ENCODE data around the gene TTLL6. TPM values are rescaled to one million over a fixed set of nuclear protein-coding genes. Genes with fewer than 3 reads are reported as not detected.

The TTLL6 gene
- total and polyA plus RNA-seq, 7 experiments from 2014 or later, result not detected

DNA sequence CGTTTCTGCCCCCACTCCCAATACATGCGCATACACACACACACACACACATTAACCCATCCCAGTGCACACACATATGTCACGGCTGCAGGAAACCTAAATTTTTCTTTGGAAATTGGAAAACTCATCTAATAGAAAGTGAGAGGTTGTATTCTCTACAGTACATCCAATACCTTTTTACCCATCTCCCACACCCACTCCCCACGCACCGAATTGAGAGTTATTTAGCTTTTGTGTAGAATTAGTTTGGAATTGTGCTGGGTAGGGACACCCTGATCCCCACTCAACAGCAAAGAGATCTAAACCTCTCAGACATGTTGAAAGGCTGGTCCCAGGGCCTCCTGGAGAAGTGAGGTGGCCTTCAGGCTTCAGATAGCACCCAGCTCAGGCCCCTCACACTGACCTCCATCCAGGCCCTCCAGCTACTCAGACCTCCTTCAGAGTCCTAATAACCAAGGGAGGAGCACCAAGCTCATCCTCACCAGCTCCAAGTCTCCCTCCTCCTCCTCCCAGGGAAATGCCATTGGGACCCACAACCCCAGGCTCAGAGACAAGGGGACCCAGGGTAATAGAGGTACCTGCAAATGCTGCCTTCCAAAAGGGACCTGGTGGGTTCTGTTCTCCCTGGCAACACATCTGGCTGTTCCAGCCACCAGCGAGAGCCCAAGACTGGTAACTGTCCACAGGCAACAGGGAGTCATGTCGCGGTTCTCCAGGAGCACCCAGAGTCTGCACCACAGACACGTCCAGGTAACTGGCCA is 89.4 kb downstream of the TTLL6 start:
- no peaks in the 10 kb centered on the region for H3K36me3 Mint-ChIP-seq
- POLR2A ChIA-PET, result no interaction called here
- intact Hi-C loops (cut with micrococcal nuclease), result loop anchor here (5.0 to 10.0 kb wide), 3 partner anchors 85 to 267 kb away; partner anchors contain the start of genes HOXB7 (in 1 of the 2) and IGF2BP1 (in 1 of the 2)
- H3K27ac ChIP-seq (ENCODE audit: low read depth, low read length), result no peak overlapping the region
- H3K4me1 Mint-ChIP-seq, result peaks cover 26 to 53% (median 36%) of the 10 kb centered on the region in 7 donors
- peaks cover 27 to 36% of the 10 kb centered on the region in 2 donors for H3K4me1 ChIP-seq (ENCODE audit: control insufficient read depth in 2 of 2, insufficient read depth in 2 of 2, low read length in 2 of 2)
- H3K9me3 ChIP-seq (ENCODE audit: control insufficient read depth in 2 of 3, low read length in 3 of 3), result no peaks in the 10 kb centered on the region
- H3K27me3 ChIP-seq (ENCODE audit: control insufficient read depth in 2 of 2, insufficient read depth in 2 of 2, low read length in 2 of 2), result peaks cover 35 to 79% of the 10 kb centered on the region in 2 donors
- H3K27me3 Mint-ChIP-seq, result peaks cover 92 to 99% (median 96%) of the 10 kb centered on the region in 5 donors
- peaks cover 0 to 3% (median 0%) of the 10 kb centered on the region in 11 donors for H3K9me3 Mint-ChIP-seq
- no peaks in the 10 kb centered on the region for H3K36me3 ChIP-seq (ENCODE audit: control insufficient read depth in 2 of 3, insufficient read depth in 3 of 3, low read length in 3 of 3)
- peak overlapping the region in 1 of 9 donors; percentile 47 for H3K27ac Mint-ChIP-seq
- DNase-seq (no peak), ATAC-seq (no peak)
- no peak overlapping the region for H3K4me3 ChIP-seq (ENCODE audit: low read length)
- H3K4me3 Mint-ChIP-seq, result peak overlapping the region in 9 of 10 donors; percentile 27 to 89 (median 56)
- CTCF ChIA-PET, result interaction anchor here (0.6 kb wide), 1 partner anchor 153 kb away, joined by 4 read pairs; no protein-coding TSS in a partner anchor

- Mint-ChIP-seq H3K4me1 (peaks cover 24 to 55% (median 36%) of the 10 kb centered on the region in 7 donors), H3K4me3 (peak overlapping the region in 5 of 10 donors; percentile 0 to 30 (median 4)), H3K27me3 (peaks cover 92 to 99% (median 96%) of the 10 kb centered on the region in 5 donors), H3K9me3 (peaks cover 0 to 6% (median 0%) of the 10 kb centered on the region in 11 donors), H3K36me3 (no peaks in the 10 kb centered on the region), H3K27ac (peak overlapping the region in 1 of 9 donors; percentile 47)
- ChIA-PET POLR2A (interaction anchor here (0.8 to 1.2 kb wide), 2 partner anchors 10 to 150 kb away, joined by 3 to 4 read pairs; no protein-coding TSS in a partner anchor), CTCF (no interaction called here)
- no peaks in the 10 kb centered on the region for H3K9me3 ChIP-seq (ENCODE audit: control insufficient read depth in 2 of 3, low read length in 3 of 3)
- H3K4me1 ChIP-seq (ENCODE audit: control insufficient read depth in 2 of 2, insufficient read depth in 2 of 2, low read length in 2 of 2), result peaks cover 27 to 36% of the 10 kb centered on the region in 2 donors
- no peak for DNase-seq
- H3K27me3 ChIP-seq (ENCODE audit: control insufficient read depth in 2 of 2, insufficient read depth in 2 of 2, low read length in 2 of 2), result peaks cover 42 to 86% of the 10 kb centered on the region in 2 donors
- H3K27ac ChIP-seq (ENCODE audit: low read depth, low read length), result no peak overlapping the region
- ATAC-seq, result no peak
- H3K4me3 ChIP-seq (ENCODE audit: low read length), result no peak overlapping the region
- intact Hi-C loops (cut with micrococcal nuclease), result loop anchor here (5.0 to 10.0 kb wide), 3 partner anchors 85 to 268 kb away; partner anchors contain the start of genes HOXB7 (in 1 of the 2) and IGF2BP1 (in 1 of the 2)
- no peaks in the 10 kb centered on the region for H3K36me3 ChIP-seq (ENCODE audit: control insufficient read depth in 2 of 3, insufficient read depth in 3 of 3, low read length in 3 of 3)
These were observed 90.1 kb downstream of the TTLL6 start for GRCh38 chr17:48726916-48727286.

DNA sequence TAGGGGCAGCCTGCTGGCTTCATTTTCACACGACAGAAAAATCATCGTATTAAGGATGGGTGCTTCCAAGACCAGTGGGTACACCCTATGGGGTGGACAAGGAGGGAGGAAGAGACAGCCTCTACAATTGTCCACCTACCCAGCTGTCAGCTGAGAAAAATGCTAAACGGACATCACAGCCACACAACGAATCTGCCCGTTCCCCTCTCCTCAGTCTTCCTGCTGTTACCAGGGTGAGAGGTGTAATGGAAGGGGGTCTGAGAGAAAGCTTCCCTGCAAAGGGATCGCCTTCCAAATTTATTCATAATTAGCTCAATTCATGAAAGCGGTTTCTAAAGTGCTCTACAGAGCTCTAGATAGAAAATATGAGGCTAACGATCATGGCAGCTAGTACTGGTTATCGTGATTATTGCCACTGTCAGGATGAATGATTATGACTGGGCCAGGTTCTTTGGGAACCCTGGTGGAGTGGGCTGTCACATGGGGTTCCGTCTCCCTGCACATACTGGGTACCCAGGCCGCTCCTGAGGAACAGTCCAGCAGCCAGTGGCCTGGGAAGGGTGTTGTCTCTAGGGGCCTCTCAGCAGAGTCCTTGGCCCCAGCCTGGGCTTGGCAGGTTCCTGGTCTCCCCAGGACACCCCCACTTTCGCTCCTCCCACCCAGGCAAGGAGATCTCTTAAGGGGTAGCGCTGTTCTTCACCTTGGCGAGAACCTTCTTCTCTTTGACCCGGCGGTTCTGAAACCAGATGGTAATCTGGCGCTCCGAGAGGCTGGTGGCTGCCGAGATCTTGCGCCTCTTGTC is 90.7 kb downstream of the TTLL6 start:
- peak overlapping the region in 2 of 9 donors; percentile 5 to 29 for H3K27ac Mint-ChIP-seq

DNA sequence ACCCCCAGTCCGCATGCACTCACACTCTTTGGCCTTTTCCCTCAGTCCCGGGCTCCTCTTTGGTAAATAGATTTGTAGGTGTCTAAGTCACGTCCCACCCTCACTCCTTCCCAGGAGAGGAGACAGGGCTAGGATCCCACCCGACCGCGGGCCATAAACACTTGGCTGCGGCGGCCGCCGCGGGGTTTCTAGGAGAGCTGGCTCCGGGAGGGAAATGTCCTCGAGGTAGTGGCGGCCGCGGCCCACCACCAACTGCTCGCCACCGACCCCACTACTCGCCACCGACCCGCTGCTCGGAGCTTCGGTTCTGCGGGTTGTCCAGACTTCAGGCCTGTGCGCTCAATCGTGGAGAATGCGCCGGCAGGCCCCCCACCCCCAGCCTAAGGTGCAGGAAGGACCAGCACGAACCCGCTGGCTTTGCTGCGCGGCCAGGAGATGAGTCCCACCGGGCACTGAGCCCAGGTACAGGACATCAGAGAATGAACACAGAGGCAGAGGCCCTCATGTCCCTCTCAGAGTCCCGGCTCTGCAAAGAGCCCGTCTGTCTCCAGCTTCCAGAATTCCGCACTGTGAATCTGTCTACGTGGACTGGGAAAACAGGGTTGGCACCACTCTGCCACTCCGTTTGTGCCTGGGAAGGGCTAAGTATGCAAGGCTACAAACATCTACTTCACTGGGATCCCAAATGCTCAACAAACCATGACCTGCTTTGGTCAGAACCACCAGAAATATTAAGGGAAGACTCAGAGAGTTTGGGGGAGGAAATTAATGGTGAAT is 91.6 kb downstream of the TTLL6 start:
- Mint-ChIP-seq H3K4me3 (peak overlapping the region in 8 of 10 donors; percentile 47 to 74 (median 68)), H3K4me1 (peaks cover 25 to 59% (median 38%) of the 10 kb centered on the region in 7 donors), H3K27me3 (peaks cover 87 to 99% (median 90%) of the 10 kb centered on the region in 5 donors), H3K27ac (peak overlapping the region in 1 of 9 donors; percentile 83), H3K36me3 (peaks cover 0 to 3% (median 0%) of the 10 kb centered on the region in 5 donors), H3K9me3 (peaks cover 0 to 9% (median 0%) of the 10 kb centered on the region in 11 donors)
- H3K27me3 ChIP-seq (ENCODE audit: control insufficient read depth in 2 of 2, insufficient read depth in 2 of 2, low read length in 2 of 2), result peaks cover 49 to 91% of the 10 kb centered on the region in 2 donors
- H3K4me1 ChIP-seq (ENCODE audit: control insufficient read depth in 2 of 2, insufficient read depth in 2 of 2, low read length in 2 of 2), result peaks cover 27 to 36% of the 10 kb centered on the region in 2 donors
- no peak overlapping the region for H3K4me3 ChIP-seq (ENCODE audit: low read length)
- ATAC-seq (no peak), DNase-seq (no peak)
- no peak overlapping the region for H3K27ac ChIP-seq (ENCODE audit: low read depth, low read length)
- no peaks in the 10 kb centered on the region for H3K36me3 ChIP-seq (ENCODE audit: control insufficient read depth in 2 of 3, insufficient read depth in 3 of 3, low read length in 3 of 3)
- ChIA-PET CTCF (interaction anchor here (0.6 to 3.0 kb wide), 6 partner anchors 9 to 153 kb away, joined by 3 to 17 read pairs (median 4); no protein-coding TSS in a partner anchor), POLR2A (interaction anchor here (1.2 kb wide), 1 partner anchor 9 kb away, joined by 4 read pairs; no protein-coding TSS in a partner anchor)
- H3K9me3 ChIP-seq (ENCODE audit: control insufficient read depth in 2 of 3, low read length in 3 of 3), result no peaks in the 10 kb centered on the region
- intact Hi-C loops (cut with micrococcal nuclease), result loop anchor here (2.0 to 10.0 kb wide), 5 partner anchors 23 to 269 kb away; partner anchors contain the start of genes HOXB7 (in 1 of the 2) and IGF2BP1 (in 1 of the 2)

More for the DNA sequence above, 90.7 kb downstream of the TTLL6 start:
- Histone ChIP-seq H3K9me3 (ENCODE audit: control insufficient read depth in 2 of 3, low read length in 3 of 3) (no peaks in the 10 kb centered on the region), H3K4me1 (ENCODE audit: control insufficient read depth in 2 of 2, insufficient read depth in 2 of 2, low read length in 2 of 2) (peaks cover 27 to 36% of the 10 kb centered on the region in 2 donors), H3K36me3 (ENCODE audit: control insufficient read depth in 2 of 3, insufficient read depth in 3 of 3, low read length in 3 of 3) (no peaks in the 10 kb centered on the region), H3K4me3 (ENCODE audit: low read length) (no peak overlapping the region), H3K27ac (ENCODE audit: low read depth, low read length) (no peak overlapping the region), H3K27me3 (ENCODE audit: control insufficient read depth in 2 of 2, insufficient read depth in 2 of 2, low read length in 2 of 2) (peaks cover 43 to 91% of the 10 kb centered on the region in 2 donors)
- H3K36me3 Mint-ChIP-seq, result no peaks in the 10 kb centered on the region
- H3K9me3 Mint-ChIP-seq, result peaks cover 0 to 6% (median 0%) of the 10 kb centered on the region in 11 donors
- POLR2A ChIA-PET, result interaction anchor here (0.8 to 1.2 kb wide), 2 partner anchors 9 to 151 kb away, joined by 3 to 4 read pairs; no protein-coding TSS in a partner anchor
- peaks cover 88 to 98% (median 92%) of the 10 kb centered on the region in 5 donors for H3K27me3 Mint-ChIP-seq
- no peak for ATAC-seq
- intact Hi-C loops (cut with micrococcal nuclease), result loop anchor here (5.0 to 10.0 kb wide), 3 partner anchors 84 to 268 kb away; partner anchors contain the start of genes HOXB7 (in 1 of the 2) and IGF2BP1 (in 1 of the 2)
- no peak for DNase-seq
- CTCF ChIA-PET, result interaction anchor here (0.8 kb wide), 1 partner anchor 11 kb away, joined by 3 read pairs; no protein-coding TSS in a partner anchor
- H3K4me3 Mint-ChIP-seq, result peak overlapping the region in 3 of 10 donors; percentile 26 to 34 (median 29)
- H3K4me1 Mint-ChIP-seq, result peaks cover 24 to 55% (median 36%) of the 10 kb centered on the region in 7 donors

DNA sequence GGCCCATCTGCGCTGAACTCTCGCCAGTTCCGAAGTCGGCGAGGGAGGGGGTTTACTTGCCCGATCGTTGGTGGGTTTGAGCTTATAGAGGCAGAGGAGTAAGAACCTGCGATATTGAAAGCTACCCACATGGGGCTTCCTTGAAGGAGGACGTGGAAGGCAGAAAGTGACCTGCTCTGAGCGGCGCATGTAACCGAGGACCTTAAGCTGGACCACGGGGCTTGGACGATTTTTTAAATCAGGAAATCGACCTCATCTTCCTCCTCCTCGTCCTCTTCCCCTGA is 92.1 kb downstream of the TTLL6 start:
- CTCF ChIA-PET, result interaction anchor here (0.6 to 3.0 kb wide), 5 partner anchors 8 to 154 kb away, joined by 3 to 17 read pairs (median 4); no protein-coding TSS in a partner anchor
- H3K27ac ChIP-seq (ENCODE audit: low read depth, low read length), result no peak overlapping the region
- Mint-ChIP-seq H3K36me3 (peaks cover 0 to 8% (median 0%) of the 10 kb centered on the region in 5 donors), H3K27ac (peak overlapping the region in 1 of 9 donors; percentile 83), H3K4me3 (peak overlapping the region in 8 of 10 donors; percentile 47 to 74 (median 68)), H3K9me3 (peaks cover 0 to 11% (median 2%) of the 10 kb centered on the region in 11 donors), H3K27me3 (peaks cover 87 to 99% (median 90%) of the 10 kb centered on the region in 5 donors), H3K4me1 (peaks cover 26 to 60% (median 42%) of the 10 kb centered on the region in 7 donors)
- no peak overlapping the region for H3K4me3 ChIP-seq (ENCODE audit: low read length)
- no peaks in the 10 kb centered on the region for H3K9me3 ChIP-seq (ENCODE audit: control insufficient read depth in 2 of 3, low read length in 3 of 3)
- intact Hi-C loops (cut with micrococcal nuclease), result loop anchor here (2.0 to 10.0 kb wide), 5 partner anchors 24 to 270 kb away; partner anchors contain the start of genes HOXB7 (in 1 of the 2) and IGF2BP1 (in 1 of the 2)
- no peak for DNase-seq
- peaks cover 49 to 93% of the 10 kb centered on the region in 2 donors for H3K27me3 ChIP-seq (ENCODE audit: control insufficient read depth in 2 of 2, insufficient read depth in 2 of 2, low read length in 2 of 2)
- peaks cover 27 to 36% of the 10 kb centered on the region in 2 donors for H3K4me1 ChIP-seq (ENCODE audit: control insufficient read depth in 2 of 2, insufficient read depth in 2 of 2, low read length in 2 of 2)
- POLR2A ChIA-PET, result no interaction called here
- H3K36me3 ChIP-seq (ENCODE audit: control insufficient read depth in 2 of 3, insufficient read depth in 3 of 3, low read length in 3 of 3), result no peaks in the 10 kb centered on the region
- ATAC-seq, result no peak
